ENCODE data around the gene WWC2.
"Not testable (repeated sequence)": the region's sequence is repeated elsewhere in the genome, so short reads cannot be mapped to it uniquely, and the experiment has no call there.

WWC2 gene

DNA sequence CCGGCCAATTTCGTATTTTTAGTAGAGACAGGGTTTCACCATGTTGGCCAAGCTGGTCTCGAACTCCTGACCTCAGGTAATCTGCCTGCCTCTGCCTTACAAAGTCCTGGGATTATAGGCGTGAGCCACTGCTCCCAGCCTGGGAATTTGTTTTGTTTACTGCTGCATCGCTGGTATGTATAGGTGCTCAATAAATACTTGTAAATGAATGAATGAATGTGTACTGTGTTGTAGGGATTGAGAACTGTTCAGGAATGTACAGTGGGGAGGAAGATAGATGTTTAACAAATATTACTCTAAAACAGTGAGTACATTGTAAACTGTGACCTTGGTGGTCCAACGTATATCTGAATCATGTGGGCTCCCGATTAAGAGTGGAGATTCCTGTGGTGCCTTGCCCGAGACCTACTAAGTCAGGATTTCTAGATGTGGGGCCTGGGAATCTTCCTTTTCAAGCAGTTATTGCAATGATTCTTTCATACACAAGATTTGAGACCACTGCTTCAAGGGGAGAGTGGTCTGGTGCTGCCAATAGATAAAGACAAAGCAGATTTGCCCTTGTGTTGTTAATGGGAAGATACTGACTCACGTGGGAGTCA, 41.0 kb downstream of the WWC2 start:
- in situ Hi-C loops (cut with HindIII; ENCODE audit: low sequenced_read_pairs) = no loop called here

- in situ Hi-C loops (cut with HindIII; ENCODE audit: low sequenced_read_pairs) = no loop called here
Measured at GRCh38 chr4:183140911-183141320, 41.9 kb downstream of the WWC2 start.

DNA sequence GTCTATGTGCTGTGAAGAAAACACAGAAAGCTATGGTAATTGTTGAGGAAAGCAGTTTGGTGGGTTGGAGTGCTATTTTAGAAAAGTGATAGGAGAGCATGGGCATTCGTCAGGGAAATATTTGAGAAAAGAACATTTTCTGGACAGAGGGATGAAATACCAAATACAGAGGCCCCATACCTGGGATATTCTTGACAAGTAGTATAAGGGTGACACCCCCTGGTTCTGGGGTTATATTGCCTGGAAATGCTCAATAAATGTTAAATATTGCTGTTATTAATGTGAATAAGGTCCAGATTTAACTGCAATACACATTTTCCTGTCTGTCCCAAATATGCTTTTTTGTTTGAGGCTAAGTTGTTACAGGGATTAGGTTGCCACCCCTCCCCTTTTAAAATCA, 42.9 kb downstream of the WWC2 start:
- in situ Hi-C loops (cut with HindIII; ENCODE audit: low sequenced_read_pairs) = no loop called here

- in situ Hi-C loops (cut with HindIII; ENCODE audit: low sequenced_read_pairs) = no loop called here
Measured at GRCh38 chr4:183142571-183143550, 43.8 kb downstream of the WWC2 start.

GRCh38 chr4:183144787-183145186, 45.7 kb downstream of the WWC2 start:
- in situ Hi-C loops (cut with HindIII; ENCODE audit: low sequenced_read_pairs) = no loop called here

DNA sequence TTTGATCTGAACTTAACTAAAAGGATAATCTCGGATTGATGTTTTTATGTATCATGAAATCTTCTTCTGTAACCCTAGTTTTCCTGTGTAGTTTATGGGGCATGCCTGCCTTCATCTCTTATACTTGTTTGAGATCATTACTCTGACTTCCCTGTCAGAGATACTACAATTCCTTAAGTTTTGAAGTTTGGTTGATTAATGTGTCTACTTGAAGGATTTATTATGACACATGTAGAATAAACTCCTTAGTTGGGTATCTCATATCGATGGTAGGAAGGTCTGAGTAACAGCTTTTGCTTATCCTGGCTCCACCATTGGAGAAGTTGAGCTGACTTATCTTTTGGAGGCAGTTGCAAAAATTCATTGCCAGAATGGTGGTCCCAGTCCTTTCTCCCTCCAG, 46.7 kb downstream of the WWC2 start:
- in situ Hi-C loops (cut with HindIII; ENCODE audit: low sequenced_read_pairs) = no loop called here

GRCh38 chr4:183146478-183146877, 47.4 kb downstream of the WWC2 start:
- in situ Hi-C loops (cut with HindIII; ENCODE audit: low sequenced_read_pairs) = no loop called here

- in situ Hi-C loops (cut with HindIII; ENCODE audit: low sequenced_read_pairs) = no loop called here
Measured at GRCh38 chr4:183147196-183147595, 48.1 kb downstream of the WWC2 start.

DNA sequence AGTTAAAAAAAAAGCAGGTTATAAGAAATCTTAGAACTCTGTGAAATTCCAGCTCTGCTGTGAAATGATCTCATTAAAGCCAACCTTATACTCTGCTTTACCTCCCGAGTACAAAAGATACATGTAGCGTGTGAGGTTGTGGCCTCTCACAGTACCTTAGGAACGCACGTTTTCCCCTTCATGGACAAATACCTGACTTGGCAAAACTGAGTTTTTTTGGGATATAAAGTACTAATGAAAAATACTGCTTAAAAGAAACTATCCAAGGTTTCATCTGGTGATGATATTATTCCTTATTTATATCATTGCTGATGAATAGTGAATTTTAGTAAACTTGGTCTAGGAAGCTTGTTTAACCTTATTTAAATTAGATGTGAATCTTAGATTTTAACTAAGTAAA, 48.9 kb downstream of the WWC2 start:
- in situ Hi-C loops (cut with HindIII; ENCODE audit: low sequenced_read_pairs) = no loop called here

- in situ Hi-C loops (cut with HindIII; ENCODE audit: low sequenced_read_pairs) = no loop called here
Measured at GRCh38 chr4:183149616-183150539, 50.8 kb downstream of the WWC2 start.

- in situ Hi-C loops (cut with HindIII; ENCODE audit: low sequenced_read_pairs) = not testable (repeated sequence)
Measured at GRCh38 chr4:183150664-183151063, 51.6 kb downstream of the WWC2 start.

DNA sequence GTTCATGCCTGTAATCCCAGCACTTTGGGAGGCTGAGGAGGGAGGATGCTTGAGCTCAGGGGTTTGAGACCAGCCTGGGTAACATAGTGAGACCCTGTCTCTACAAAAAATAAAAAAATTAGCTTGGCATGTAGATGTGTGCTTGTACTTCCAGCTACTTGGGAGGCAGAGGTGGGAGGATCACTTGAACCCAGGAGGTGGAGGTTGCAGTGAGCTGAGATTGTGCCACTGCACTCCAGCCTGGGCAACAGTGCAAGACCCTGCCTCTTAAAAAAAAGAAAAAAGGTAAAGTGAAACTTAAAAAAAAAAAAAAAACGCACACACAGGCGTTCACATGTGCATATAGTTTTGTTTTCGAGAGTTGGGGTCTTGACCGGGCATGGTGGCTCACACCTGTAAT, 53.2 kb downstream of the WWC2 start:
- in situ Hi-C loops (cut with HindIII; ENCODE audit: low sequenced_read_pairs) = not testable (repeated sequence)

- in situ Hi-C loops (cut with HindIII; ENCODE audit: low sequenced_read_pairs) = no loop called here
Measured at GRCh38 chr4:183153190-183153916, 54.3 kb downstream of the WWC2 start.

GRCh38 chr4:183154701-183155391, 55.8 kb downstream of the WWC2 start:
- in situ Hi-C loops (cut with HindIII; ENCODE audit: low sequenced_read_pairs) = no loop called here

DNA sequence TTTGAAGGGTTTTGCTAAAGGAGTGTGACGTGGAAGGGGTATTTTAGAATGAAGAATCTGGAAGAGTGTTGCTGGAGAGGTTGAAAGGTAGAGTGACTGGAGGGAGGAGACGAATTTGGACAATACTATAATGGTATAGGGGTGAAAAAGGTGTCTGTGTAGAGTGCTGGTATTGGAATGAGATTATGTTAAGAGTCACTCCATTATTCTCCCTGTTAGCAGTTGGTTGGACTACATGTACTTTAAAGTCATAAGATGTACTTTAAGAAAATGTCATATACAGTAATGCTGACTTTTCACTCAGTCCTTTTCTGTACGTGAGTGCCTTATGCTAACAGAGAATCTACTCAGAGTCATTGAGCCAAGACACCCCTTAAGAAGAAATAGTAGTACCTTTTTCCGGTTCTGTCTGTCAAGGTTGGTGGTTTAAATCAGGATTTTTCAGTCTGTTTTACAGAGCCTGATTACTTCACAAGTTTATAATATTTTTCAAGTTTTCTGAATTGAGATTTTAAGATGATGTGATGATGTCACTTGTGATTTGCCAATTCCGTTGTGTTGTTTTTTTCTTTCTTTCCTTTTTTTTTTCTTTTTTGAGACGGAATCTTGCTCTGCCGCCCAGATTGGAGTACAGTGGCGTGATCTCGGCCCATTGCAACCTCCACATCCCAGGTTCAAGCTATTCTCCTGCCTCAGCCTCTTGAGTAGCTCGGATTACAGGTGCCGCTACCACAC, 56.6 kb downstream of the WWC2 start:
- in situ Hi-C loops (cut with HindIII; ENCODE audit: low sequenced_read_pairs) = no loop called here

DNA sequence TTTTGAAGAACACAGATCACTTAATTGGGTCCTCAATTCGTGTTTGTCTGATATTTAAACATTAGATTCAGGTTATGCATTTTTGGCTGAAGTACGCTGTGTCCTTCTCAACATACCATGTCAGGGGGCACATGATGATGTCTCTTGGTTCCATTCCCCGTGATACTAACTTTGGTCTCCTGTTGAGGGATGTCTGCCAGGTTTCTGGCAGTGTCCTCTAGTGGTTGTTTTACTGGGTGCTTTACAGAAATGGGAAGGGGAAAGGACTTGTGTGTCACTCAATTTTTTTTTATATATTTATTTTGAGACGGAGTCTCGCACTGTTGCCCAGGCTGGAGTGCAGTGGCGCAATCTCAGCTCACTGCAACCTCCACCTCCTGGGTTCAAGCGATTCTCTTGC, 58.2 kb downstream of the WWC2 start:
- in situ Hi-C loops (cut with HindIII; ENCODE audit: low sequenced_read_pairs) = no loop called here

DNA sequence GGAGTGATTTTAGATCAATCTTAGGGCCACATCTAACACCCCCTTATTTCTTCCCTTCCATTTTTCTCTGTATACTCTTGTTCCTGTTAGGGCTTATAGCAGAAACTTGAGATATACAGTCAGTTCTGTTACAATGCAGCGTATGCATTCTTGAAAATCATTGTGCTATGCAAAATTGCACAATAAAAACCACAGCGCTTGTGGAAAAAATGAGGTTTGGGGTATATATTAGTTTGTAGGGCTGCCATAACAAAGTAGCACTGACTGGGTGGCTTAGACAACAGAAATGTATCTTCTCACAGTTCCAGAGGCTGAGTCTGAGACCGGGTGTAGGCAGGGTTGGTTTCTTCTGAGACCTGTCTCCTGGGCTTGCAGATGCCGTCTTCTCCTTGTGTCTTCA, 59.0 kb downstream of the WWC2 start:
- in situ Hi-C loops (cut with HindIII; ENCODE audit: low sequenced_read_pairs) = no loop called here

GRCh38 chr4:183161630-183162029, 62.6 kb downstream of the WWC2 start:
- in situ Hi-C loops (cut with HindIII; ENCODE audit: low sequenced_read_pairs) = no loop called here

DNA sequence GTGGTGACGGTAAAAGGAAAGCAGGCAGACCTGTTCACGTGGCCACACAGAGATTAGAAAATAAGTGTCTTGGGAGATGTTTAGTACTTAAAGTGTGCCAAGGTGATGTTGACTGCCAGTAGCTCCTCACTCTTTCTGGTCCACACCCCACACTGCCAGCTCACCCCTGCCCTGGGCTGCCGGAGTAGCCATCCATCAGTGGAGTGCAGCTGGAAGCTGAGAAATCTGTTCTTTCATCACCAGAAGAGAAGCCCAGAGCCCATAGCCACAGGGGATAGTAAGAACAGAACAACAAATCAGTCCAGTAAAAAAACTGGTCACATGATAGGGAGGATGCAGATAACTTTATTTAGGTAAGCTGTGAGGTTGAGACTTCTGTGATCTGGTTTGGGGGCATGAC, 64.1 kb downstream of the WWC2 start:
- in situ Hi-C loops (cut with HindIII; ENCODE audit: low sequenced_read_pairs) = no loop called here
